ENCODE data around the gene CYP2R1.

The CYP2R1 gene, protein sequence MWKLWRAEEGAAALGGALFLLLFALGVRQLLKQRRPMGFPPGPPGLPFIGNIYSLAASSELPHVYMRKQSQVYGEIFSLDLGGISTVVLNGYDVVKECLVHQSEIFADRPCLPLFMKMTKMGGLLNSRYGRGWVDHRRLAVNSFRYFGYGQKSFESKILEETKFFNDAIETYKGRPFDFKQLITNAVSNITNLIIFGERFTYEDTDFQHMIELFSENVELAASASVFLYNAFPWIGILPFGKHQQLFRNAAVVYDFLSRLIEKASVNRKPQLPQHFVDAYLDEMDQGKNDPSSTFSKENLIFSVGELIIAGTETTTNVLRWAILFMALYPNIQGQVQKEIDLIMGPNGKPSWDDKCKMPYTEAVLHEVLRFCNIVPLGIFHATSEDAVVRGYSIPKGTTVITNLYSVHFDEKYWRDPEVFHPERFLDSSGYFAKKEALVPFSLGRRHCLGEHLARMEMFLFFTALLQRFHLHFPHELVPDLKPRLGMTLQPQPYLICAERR

DNA sequence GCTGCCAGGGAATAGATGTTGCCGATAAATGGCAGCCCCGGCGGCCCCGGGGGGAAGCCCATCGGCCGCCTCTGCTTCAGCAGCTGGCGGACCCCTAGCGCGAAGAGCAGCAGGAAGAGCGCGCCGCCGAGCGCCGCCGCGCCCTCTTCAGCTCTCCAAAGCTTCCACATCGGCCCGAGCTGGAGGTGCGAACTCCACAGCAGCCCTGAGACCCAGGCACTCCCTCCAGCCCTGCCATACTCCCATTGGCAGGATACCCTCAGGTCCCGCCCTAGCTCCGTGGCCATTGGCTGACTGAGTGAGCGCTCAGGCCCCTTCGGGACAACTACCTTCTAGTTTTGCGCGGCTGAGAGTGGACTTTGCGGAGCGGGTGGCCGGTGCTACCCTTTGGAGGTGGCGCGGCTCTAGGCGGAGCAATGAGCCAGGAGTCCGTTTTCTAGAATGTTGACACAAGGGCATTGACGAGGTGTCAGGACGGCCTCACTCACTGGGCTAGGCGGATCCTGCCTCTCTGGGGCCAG, at the start of gene CYP2R1:
CYP2R1 (minus strand) TSS at position 196 of the 521 bp plus-strand sequence; CDS start at position 170, 26 bp downstream.
- no peak for TF ChIP-seq EZH2phosphoT487 (IDR thresholded peaks at IDR 0.05; ENCODE audit: borderline replicate concordance, low read length)
- TF ChIP-seq, protein P1, sequence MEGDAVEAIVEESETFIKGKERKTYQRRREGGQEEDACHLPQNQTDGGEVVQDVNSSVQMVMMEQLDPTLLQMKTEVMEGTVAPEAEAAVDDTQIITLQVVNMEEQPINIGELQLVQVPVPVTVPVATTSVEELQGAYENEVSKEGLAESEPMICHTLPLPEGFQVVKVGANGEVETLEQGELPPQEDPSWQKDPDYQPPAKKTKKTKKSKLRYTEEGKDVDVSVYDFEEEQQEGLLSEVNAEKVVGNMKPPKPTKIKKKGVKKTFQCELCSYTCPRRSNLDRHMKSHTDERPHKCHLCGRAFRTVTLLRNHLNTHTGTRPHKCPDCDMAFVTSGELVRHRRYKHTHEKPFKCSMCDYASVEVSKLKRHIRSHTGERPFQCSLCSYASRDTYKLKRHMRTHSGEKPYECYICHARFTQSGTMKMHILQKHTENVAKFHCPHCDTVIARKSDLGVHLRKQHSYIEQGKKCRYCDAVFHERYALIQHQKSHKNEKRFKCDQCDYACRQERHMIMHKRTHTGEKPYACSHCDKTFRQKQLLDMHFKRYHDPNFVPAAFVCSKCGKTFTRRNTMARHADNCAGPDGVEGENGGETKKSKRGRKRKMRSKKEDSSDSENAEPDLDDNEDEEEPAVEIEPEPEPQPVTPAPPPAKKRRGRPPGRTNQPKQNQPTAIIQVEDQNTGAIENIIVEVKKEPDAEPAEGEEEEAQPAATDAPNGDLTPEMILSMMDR (IDR thresholded peaks at IDR 0.05; ENCODE audit: low read depth, low read length, poor library complexity, severe bottlenecking) = no peak
- H3K79me2 ChIP-seq (ENCODE audit: control insufficient read depth, low read length) = peaks cover 26% of the 10 kb centered on the region
- H3K4me2 ChIP-seq (ENCODE audit: low read length) = peak within 1 kb of the TSS; percentile 75
- peak within 1 kb of the TSS; percentile 73 for H3K4me3 ChIP-seq (ENCODE audit: low read length)
- H3K9me3 ChIP-seq (ENCODE audit: control insufficient read depth, insufficient read depth, low read length) = no peaks in the 10 kb centered on the region
- H4K20me1 ChIP-seq (ENCODE audit: control insufficient read depth, insufficient read depth, low read depth, low read length) = no peaks in the 10 kb centered on the region
- H3K36me3 ChIP-seq (ENCODE audit: control insufficient read depth, low read length) = peaks cover 2% of the 10 kb centered on the region; the same call in 1 of the 2 replicates
- H3F3A ChIP-seq (ENCODE audit: control insufficient read depth, insufficient read depth) = no peaks in the 10 kb centered on the region
- H3K27ac ChIP-seq (ENCODE audit: low read depth, low read length) = peak within 1 kb of the TSS; percentile 55
- H3K27me3 ChIP-seq (ENCODE audit: control insufficient read depth, low read length) = no peaks in the 10 kb centered on the region
- H3K4me1 ChIP-seq (ENCODE audit: control insufficient read depth, low read length) = peaks cover 52% of the 10 kb centered on the region
- no peaks in the 10 kb centered on the region for H3K9me2 ChIP-seq (replicated peaks; ENCODE audit: control insufficient read depth, low read length)

DNA sequence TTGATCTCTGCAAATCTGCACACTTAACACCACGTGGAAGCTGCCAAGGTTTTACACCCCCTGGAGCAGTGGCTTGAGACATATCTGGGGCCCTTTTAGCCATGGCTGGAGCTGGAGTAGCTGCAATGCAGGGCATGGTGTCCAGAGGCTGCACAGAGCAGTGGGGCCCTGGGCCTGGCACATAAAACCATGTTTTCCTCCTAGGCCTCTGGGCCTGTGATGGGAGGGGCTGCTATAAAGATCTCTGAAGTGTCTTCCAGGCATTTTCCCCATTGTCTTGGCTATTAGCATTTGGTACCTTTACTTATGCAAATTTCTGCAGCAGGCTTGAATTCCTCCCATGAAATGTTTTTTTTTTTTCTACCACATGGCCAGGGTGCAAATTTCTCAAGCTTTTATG, 46.9 kb upstream of the CYP2R1 start:
- TF ChIP-seq, protein P1 (IDR thresholded peaks at IDR 0.05; ENCODE audit: low read depth, low read length, poor library complexity, severe bottlenecking) = no peak

DNA sequence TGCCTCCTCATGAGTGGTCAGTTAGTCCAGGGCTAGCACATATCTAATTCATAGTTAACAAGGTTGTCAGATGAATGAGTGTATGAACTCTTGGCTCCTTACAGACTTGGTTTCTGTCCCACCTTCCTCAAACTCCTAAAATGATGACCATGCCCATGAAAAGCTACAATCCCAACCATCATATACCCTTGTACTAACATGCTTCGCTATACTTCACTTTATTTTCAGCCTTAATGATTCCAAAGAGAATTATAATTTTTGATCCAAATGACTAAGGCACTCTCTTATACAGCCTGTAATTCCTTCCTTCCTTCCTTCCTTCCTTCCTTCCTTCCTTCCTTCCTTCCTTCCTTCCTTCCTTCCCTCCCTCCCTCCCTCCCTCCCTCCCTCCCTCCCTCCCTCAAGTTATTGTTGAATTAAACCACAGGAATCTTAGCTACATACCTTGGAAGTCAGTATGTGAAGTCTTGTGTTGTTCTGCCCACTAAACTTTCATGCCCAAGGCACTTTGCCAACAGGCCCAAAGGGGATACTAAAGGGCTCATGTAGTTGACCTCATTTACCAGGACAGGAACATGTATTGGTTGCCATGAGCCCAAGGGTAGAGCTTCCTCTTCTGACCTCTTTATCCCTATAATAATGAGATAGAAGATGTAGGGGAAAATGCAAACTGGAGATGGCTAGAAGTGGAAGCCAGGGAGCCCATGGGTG, 42.8 kb upstream of the CYP2R1 start:
- no peaks in the 10 kb centered on the region for H4K20me1 ChIP-seq (ENCODE audit: control insufficient read depth, insufficient read depth, low read depth, low read length)
- no peak overlapping the region for H3K27ac ChIP-seq (ENCODE audit: low read depth, low read length)
- no peaks in the 10 kb centered on the region for H3K79me2 ChIP-seq (ENCODE audit: control insufficient read depth, low read length)
- no peak for TF ChIP-seq EZH2phosphoT487 (IDR thresholded peaks at IDR 0.05; ENCODE audit: borderline replicate concordance, low read length)
- TF ChIP-seq, protein P1 (IDR thresholded peaks at IDR 0.05; ENCODE audit: low read depth, low read length, poor library complexity, severe bottlenecking) = no peak
- H3K4me1 ChIP-seq (ENCODE audit: control insufficient read depth, low read length) = no peaks in the 10 kb centered on the region
- no peaks in the 10 kb centered on the region for H3K36me3 ChIP-seq (ENCODE audit: control insufficient read depth, low read length)
- H3K27me3 ChIP-seq (ENCODE audit: control insufficient read depth, low read length) = no peaks in the 10 kb centered on the region
- H3K9me2 ChIP-seq (replicated peaks; ENCODE audit: control insufficient read depth, low read length) = no peaks in the 10 kb centered on the region
- no peaks in the 10 kb centered on the region for H3F3A ChIP-seq (ENCODE audit: control insufficient read depth, insufficient read depth)
- H3K4me2 ChIP-seq (ENCODE audit: low read length) = no peak overlapping the region
- no peaks in the 10 kb centered on the region for H3K9me3 ChIP-seq (ENCODE audit: control insufficient read depth, insufficient read depth, low read length)
- no peak overlapping the region for H3K4me3 ChIP-seq (ENCODE audit: low read length)

More for the DNA sequence above, 46.9 kb upstream of the CYP2R1 start:
- Histone ChIP-seq H3K9me2 (replicated peaks; ENCODE audit: control insufficient read depth, low read length) (no peaks in the 10 kb centered on the region), H4K20me1 (ENCODE audit: control insufficient read depth, insufficient read depth, low read depth, low read length) (no peaks in the 10 kb centered on the region), H3F3A (ENCODE audit: control insufficient read depth, insufficient read depth) (no peaks in the 10 kb centered on the region), H3K27ac (ENCODE audit: low read depth, low read length) (no peak overlapping the region), H3K4me1 (ENCODE audit: control insufficient read depth, low read length) (no peaks in the 10 kb centered on the region), H3K36me3 (ENCODE audit: control insufficient read depth, low read length) (no peaks in the 10 kb centered on the region), H3K27me3 (ENCODE audit: control insufficient read depth, low read length) (no peaks in the 10 kb centered on the region), H3K9me3 (ENCODE audit: control insufficient read depth, insufficient read depth, low read length) (no peaks in the 10 kb centered on the region), H3K4me2 (ENCODE audit: low read length) (no peak overlapping the region), H3K4me3 (ENCODE audit: low read length) (no peak overlapping the region), H3K79me2 (ENCODE audit: control insufficient read depth, low read length) (no peaks in the 10 kb centered on the region)
